PC-3 (cell line): ENCODE data around the gene STN1.

Source experiments
- EZH2phosphoT487 ChIP-seq: fragments of 300-600 bp; sonication (generic); IDR thresholded peaks from 2 replicates; pipeline ENCODE4 v1.6.1; 2018; ENCODE audit warnings: mild to moderate bottlenecking, antibody characterized with exemption, low read length, borderline replicate concordance
- TF ChIP-seq, protein P1 (sequence below): fragments of 300-600 bp; sonication (generic); conservative IDR thresholded peaks from 2 replicates; pipeline ENCODE4 v1.5.1; 2017; ENCODE audit warnings: antibody characterized with exemption, low read depth, mild to moderate bottlenecking, low read length

DNA sequence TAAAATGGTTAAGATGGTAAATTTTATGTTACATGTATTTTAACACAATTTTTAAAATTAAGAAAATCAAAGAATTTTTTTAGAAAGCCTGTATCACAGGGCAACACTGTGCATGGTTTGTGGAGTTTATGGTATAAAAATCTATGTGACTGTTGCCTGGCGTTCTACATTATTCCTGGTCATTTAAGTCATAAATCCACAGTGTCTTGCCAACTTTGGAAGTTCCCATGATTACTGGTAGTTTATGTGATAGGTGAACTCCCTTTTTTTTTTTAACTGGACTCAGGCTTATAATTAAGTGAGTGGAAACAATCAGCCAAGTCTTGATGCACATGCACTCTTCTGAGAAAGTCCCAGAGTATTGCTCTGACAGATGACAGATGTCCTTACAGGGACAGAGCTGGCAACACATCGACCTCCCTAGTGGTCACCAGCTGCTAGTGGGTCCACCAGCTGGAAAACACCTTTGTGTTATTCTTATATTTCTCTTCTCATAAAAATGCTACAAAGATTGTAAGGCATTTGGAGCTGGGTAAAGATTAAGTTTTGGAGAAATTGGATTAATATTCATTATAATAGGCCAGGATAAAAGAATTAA, 8.8 kb upstream of the STN1 start:
- TF ChIP-seq, protein P1, sequence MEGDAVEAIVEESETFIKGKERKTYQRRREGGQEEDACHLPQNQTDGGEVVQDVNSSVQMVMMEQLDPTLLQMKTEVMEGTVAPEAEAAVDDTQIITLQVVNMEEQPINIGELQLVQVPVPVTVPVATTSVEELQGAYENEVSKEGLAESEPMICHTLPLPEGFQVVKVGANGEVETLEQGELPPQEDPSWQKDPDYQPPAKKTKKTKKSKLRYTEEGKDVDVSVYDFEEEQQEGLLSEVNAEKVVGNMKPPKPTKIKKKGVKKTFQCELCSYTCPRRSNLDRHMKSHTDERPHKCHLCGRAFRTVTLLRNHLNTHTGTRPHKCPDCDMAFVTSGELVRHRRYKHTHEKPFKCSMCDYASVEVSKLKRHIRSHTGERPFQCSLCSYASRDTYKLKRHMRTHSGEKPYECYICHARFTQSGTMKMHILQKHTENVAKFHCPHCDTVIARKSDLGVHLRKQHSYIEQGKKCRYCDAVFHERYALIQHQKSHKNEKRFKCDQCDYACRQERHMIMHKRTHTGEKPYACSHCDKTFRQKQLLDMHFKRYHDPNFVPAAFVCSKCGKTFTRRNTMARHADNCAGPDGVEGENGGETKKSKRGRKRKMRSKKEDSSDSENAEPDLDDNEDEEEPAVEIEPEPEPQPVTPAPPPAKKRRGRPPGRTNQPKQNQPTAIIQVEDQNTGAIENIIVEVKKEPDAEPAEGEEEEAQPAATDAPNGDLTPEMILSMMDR, result no peak
- TF ChIP-seq EZH2phosphoT487, result no peak
